HG02588 (cell line): ENCODE results near the gene LRWD1.
"Not testable (repeated sequence)": the region's sequence is repeated elsewhere in the genome, so short reads cannot be mapped to it uniquely, and the experiment has no call there.

ENCODE experiments used
- ATAC-seq: cut with Tn5 transposase; IDR thresholded peaks from one replicate; pipeline ENCODE4 v1.9.1; 2021; ENCODE audit warnings: mild to moderate bottlenecking, moderate library complexity; ENCODE audit not compliant: unreplicated experiment

LRWD1 gene

GRCh38 chr7:102439963-102440795, 24.6 kb upstream of the LRWD1 start:
- no peak for ATAC-seq

DNA sequence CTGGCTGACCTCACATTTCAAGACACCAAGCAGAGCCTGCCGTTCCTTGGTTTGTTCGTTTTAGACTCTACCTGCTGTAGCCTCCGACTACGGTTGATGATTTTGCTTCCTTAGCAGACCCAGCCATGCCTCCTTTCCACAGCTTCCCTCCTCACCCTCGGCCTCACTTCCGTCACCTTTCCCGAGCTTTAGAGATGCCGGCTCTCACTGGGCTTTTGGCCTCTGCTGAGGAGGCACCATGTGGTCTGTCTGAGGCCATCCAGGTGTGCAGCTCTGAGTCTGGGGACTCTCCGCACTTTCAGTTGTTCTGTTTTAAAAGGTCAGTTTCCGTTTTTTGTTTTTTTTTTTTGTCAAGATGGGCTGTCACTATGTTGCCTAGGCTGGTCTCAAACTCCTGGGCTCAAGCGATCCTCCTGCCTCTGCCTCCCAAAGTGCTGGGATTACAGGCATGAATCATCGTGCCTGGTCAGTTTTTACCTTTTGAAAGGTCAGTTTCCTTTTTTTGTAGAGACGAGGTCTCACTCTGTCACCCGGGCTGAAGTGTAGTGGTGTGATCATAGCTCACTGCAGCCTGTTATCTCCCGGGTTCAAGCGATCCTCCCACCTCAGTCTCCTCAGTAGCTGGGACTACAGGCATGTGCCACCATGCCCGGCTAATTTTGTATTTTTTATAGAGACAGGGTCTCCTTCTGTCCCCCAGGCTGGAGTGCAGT, 19.7 kb upstream of the LRWD1 start:
- peak; percentile 46 for ATAC-seq

- no peak for ATAC-seq
These were observed 19.1 kb upstream of the LRWD1 start for GRCh38 chr7:102445674-102446071.

- ATAC-seq = no peak
These were observed 18.2 kb upstream of the LRWD1 start for GRCh38 chr7:102446387-102447156.

GRCh38 chr7:102447311-102447710, 17.5 kb upstream of the LRWD1 start:
- no peak for ATAC-seq

DNA sequence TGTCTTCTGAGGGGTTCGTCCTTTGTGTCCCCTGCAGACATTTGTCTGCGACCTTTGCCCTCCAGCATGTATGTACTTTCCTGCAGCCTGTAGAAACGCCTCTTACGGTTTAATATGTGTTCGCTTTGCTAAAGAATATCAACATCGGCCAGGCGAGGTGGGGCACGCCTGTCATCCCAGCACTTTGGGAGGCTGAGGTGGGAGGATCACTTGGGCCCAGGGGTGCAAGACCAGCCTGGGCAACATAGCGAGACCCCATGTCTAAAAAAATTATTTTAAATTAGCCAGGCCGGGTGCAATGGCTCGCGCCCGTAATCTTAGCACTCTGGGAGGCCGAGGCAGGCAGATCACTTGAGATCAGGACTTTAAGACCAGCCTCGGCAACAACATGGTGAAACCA, 15.6 kb upstream of the LRWD1 start:
- ATAC-seq = no peak

DNA sequence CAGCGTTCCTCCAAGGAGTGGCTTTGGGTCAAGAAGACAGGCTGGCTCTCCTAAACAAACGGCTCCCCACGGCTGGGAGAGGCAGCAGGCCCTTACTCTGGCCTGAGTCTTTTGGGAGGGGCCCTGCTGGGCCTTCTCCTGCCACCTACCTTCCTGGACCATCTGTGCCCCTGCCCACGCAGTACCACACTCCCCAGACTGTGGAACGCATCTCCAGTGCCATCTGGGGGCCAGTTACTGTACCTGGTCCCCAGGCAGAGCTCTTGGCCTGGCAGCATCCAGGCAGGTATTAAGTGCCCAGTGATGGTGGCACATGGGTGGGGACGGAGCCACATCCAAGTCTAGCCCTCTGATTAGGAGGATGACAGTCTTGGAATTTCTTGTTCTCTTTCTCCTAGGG, 14.5 kb upstream of the LRWD1 start:
- ATAC-seq = peak; percentile 41

DNA sequence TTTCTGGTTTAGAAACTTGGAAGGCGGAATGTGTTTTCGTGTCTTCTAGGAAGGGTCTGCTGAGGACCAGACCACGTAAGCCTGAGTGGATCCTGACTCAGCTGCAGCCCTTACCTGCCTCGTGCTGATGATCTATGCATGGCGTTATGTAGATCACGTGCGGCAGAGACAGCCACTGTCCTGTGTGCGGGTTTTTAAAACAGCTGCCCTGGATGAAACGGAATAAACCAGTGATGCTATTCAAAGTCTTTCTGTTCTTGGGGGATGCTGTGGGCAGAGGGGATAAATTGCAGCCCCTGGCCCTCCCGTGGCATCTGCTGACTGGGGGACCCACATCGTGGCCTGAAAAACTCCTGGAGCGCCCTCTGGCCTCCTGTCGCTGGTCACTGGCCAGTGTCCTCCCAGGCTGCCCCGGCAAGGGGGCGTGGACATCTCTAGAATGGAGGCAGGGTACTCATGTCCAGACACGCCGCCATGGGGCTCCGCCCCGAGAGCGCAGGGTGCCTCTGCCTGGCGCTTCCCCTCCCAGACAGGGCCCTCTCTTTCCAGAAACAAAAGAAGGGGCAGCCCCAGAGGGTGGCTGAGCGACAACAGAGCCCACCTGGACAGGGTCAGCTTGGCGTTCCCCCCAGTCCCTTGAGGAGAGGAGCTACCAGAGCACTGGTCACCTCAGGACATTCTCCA, 13.3 kb upstream of the LRWD1 start:
- ATAC-seq = no peak

- ATAC-seq = no peak
These were observed 12.3 kb upstream of the LRWD1 start for GRCh38 chr7:102452451-102452850.

GRCh38 chr7:102453319-102453718, 11.5 kb upstream of the LRWD1 start:
- no peak for ATAC-seq

GRCh38 chr7:102454468-102454867, 10.3 kb upstream of the LRWD1 start:
- ATAC-seq = no peak

- ATAC-seq = not testable (repeated sequence)
These were observed 9.9 kb upstream of the LRWD1 start for GRCh38 chr7:102454932-102455331.

GRCh38 chr7:102455596-102455995, 9.2 kb upstream of the LRWD1 start:
- no peak for ATAC-seq

- ATAC-seq = no peak
These were observed 8.5 kb upstream of the LRWD1 start for GRCh38 chr7:102456327-102456726.

DNA sequence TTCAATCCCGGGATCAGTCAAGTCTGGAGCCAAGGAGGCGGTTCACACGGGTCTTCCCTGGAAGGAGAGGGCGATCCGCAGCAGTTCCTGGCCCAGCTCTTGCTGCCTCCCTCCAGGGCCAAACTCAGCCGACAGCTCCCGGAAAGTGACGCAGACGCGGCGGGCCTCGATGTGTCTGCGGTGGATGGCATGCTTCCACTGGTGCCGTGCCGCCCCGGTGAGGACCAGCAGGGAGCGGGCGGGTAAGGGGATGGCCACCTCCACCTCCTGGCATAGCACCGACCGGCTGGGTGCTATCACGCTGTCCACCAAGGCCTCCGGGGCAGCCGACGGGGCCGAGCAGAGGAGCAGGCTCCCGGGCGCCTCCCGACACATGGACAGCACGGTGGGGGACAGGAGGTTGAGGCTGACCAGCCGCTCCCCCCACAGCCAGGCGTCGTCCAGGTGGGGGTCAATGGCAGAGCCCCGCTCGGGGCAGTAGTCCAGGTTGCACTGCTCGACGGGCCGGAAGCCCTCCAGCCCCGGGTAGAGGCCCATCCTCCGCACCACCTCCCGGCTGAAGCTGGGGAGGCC, 7.3 kb upstream of the LRWD1 start:
- no peak for ATAC-seq

DNA sequence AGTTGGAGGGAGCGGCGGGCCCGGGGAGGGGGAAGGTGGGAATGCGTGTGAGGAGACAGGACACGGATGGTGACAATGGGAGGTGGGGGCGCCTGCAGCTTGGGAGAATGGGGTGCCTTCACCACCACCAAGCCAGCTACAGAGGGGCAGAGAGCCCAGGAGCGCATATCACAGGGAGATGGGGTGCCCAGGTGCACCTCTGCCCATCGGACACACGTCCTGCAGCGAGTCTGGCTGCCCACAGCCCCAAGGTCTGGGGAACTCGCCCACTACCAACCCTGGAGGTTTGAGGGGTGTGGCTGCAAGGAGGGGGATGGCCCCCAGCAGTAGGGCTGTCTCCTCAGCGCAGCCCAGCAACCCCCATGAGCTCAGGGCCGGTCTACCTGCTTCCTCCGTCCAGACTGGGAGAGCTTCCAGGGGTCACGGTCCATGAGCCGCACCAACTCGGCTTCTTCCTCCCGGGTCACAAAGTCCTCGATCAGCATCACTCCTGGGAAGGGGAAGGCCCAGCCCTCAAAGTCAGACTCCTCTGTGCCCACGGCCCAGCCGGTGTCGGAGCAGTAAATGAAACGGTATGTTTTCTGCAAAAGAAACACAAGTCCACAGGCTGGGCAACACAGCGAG, 5.5 kb upstream of the LRWD1 start:
- no peak for ATAC-seq

DNA sequence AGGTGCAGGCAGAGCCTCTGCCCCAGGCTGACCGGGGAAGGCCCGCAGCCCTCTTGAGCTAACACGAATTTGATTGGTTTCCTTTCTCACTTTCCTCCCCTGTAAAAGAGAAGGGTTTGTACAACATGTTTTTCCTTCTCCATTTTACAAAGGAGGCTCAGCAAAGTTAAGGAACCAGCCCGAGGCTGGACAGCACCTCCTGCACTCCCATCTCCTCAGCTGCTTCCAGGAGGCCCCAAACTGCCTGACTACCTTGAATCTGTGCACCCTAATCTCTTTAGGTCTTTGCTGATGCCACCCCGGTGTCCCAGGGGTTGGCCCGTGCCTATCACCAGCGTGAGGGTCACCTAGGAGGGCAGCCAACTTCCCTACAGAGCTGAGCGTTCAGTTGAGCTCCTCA, 4.3 kb upstream of the LRWD1 start:
- ATAC-seq = no peak

- ATAC-seq = peak; percentile 2
These were observed 775 bp upstream of the LRWD1 start for GRCh38 chr7:102463841-102464576.

GRCh38 chr7:102466097-102466496, 1.3 kb downstream of the LRWD1 start:
- ATAC-seq = no peak
